ACHN (cell line): Measurements from ENCODE around the gene SCRT2.

Source experiments
- DNase-seq: peaks from one replicate; pipeline ENCODE4 v3.0.0-alpha.2; 2015
- in situ Hi-C: cut with HindIII; loops from 2 replicates; pipeline ENCODE4 v1.10.0; 2017; ENCODE audit warnings: low sequenced_read_pairs, low pct_ligation_motif_present, low pct_unique_long_range_greater_than_20kb

Gene SCRT2

DNA sequence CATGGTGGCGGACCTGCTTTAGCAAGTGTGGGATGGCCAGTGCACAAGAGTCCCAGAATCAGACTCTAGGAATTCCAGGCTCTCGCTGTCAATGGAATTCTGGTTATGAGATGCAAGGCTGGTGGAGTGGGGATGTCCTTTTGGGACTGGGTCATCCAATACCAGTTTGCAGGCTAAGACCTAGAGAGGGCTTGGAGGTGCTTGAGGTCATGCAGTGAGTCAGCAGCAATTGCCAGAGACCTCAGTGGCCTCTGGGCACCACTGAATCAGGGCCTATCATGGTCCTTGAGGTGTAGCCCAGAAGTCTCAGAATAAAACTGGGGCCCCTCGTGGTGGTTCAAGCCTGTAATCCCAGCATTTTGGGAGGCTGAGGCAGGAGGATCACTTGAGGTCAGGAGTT, 1.4 kb upstream of the SCRT2 start:
- in situ Hi-C loops, result no loop called here
- DNase-seq, result no peak

DNA sequence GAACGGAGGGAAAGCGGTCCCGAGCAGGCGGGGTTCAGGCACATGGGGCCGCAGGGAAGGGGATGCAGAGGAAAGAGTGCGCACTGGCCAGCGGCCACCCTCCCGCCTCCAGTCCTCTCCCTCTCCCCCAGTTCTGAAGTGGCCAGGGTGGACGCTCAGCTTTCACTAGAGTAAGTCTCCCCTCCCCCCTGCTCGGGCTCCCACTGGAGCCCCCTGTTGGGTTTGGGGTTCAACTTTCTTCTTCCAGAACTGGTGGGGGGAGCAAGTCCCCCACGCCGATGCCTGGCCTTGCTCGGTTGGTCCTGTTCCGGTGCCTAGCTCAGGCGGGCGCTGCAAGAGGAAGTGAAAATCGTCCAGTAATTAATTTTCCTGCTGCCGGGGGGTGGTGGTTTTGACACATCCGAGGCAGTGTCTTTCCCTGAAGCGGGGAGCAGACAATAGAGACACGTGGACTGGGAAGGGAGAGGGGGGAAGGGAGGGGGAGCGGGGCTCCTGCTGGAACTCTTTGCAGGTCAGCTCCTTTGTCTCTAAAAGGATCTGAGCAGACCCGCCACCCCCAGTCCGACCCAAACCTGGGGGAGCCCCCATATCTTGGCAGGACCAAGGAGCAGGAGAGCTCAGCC, 824 bp upstream of the SCRT2 start:
- in situ Hi-C loops, result no loop called here
- no peak for DNase-seq

GRCh38 chr20:675033-675452, 559 bp downstream of the SCRT2 start:
- in situ Hi-C loops, result no loop called here
- no peak for DNase-seq

DNA sequence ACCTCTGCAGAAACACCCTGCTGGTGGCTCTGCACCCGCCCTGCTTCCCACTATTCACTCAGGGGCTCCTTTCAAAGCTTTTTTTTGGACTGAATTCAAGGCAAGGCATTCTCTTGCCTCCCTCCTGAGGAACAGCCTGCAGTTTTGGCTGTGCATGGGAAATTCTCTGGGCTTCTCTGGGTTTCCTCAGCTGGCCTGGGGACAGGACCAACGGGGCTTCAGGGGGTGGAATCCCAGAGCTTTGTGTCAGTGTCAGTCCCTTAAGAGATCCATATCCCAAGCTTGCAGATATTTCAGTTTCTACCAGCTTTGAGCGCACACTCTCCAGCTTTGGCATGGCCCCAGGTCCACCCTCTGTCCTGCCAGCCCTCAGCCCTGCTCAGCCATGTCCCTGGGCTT, 2.0 kb downstream of the SCRT2 start:
- in situ Hi-C loops, result no loop called here
- DNase-seq, result no peak

- no peak for DNase-seq
- in situ Hi-C loops, result no loop called here
Observed at GRCh38 chr20:672963-673602, 2.5 kb downstream of the SCRT2 start.

- DNase-seq, result no peak
- in situ Hi-C loops, result no loop called here
Observed at GRCh38 chr20:671252-672030, 4.2 kb downstream of the SCRT2 start.

- DNase-seq, result no peak
- in situ Hi-C loops, result no loop called here
Observed at GRCh38 chr20:669573-669972, 6.0 kb downstream of the SCRT2 start.

DNA sequence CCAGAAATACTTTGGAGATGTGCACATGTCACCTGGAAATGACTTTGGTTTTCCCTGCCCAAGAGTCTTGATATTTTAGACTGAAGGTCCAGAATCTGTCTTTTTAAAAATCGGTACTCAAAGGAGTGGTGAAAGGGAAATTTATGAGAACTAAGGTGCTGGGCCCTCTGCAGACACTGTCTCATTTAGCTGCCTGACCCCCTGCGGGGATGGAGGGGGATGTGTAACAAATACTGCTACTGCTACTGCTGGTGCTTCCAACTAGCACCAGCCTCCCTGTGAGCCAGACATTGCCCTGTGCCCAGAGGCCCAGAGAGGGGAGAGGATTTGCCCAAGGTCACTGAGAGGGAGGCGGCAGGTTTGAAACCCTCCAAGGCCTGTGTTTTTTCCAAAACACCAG, 7.0 kb downstream of the SCRT2 start:
- in situ Hi-C loops, result no loop called here
- DNase-seq, result no peak

DNA sequence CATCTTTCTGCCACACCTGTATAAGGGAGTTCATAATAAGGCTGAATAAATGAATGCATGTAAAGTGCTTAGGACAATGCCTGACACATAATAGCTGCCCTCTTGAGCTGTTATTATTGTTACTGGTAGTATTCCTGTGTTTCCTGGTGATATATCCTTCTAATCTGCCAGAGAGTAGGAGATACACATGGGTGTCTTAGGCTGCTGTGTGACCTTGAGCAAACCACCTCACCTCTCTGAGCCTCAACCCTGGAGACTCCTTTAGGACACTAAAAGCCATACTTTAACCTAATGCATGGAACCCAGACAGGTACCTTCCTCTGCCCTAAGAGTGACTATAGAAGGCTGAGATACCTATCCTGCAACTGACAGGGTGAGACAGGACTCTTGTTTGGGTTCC, 7.6 kb downstream of the SCRT2 start:
- in situ Hi-C loops, result no loop called here
- no peak for DNase-seq

DNA sequence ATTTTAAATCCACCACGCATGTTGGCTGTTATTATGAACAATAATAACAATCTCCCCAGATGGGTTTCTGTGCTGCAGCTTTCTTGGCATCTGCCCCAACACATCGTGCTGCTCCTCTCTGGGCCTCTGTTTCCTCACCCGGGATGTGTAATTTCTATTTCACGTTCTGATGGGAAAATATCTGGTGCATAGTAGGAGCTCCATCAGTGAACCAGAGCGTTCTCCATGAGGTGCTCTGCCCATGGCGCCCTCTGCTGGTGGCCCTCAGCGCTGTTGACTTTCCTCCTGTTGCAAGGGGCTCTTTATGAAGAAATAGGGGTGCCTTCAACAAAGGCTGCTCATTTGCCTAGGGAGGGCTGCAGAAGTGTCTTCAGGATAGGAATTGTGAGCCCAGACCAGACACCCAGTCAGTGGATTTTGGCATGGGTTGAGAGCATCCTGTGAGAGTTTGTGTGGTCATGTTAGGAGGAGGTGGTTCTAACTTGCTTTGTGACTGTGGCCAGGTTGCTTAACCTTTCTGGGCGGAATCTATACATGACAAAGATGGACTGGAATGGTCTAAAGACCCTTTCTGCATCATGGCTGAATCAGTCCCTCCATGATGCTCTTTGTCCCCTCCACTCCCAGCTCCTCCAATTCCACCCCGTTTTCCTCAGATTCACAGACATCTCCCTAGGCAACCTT, 8.1 kb downstream of the SCRT2 start:
- in situ Hi-C loops, result no loop called here
- peak; percentile 45 for DNase-seq

DNA sequence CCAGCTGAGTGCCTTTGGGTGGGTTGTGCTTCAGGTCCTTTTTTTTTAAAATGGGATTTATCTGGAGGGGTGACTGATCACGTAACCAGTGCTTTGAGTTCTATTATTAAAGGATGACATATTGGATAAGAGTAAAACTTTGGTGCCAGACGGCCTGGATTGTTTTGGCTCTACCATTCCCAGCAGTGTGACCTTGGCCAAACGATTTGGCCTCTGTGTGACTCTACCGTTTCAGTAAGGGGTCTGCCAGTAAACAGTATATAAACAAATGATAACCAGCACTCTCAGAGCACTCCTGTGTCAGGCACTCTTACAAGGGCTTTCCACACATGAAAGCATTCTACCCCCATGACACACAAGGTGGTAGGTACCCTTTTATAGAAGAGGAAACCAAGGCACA, 8.7 kb downstream of the SCRT2 start:
- no peak for DNase-seq
- in situ Hi-C loops, result no loop called here

DNA sequence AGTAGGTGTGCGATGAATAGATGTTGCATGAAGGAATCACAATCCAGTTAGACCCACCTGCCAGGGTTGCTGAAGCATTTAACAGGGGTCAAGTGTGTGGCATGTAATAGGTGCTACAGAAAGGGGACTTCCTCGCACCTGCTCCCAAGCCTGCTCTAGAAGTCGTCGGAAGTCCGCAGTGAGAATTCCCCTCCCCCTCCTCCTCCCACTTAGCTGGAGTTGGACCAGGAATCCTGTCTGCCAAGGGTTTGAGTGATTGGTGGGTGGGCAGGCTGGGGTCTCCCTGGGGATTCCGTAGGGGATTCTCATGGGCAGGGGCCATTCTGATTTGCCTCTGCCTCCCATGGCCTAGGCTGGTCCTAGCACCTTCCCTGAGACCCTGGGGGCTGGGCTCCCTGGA, 10.3 kb downstream of the SCRT2 start:
- in situ Hi-C loops, result no loop called here
- DNase-seq, result no peak

GRCh38 chr20:664576-664975, 11.0 kb downstream of the SCRT2 start:
- no peak for DNase-seq
- in situ Hi-C loops, result no loop called here

DNA sequence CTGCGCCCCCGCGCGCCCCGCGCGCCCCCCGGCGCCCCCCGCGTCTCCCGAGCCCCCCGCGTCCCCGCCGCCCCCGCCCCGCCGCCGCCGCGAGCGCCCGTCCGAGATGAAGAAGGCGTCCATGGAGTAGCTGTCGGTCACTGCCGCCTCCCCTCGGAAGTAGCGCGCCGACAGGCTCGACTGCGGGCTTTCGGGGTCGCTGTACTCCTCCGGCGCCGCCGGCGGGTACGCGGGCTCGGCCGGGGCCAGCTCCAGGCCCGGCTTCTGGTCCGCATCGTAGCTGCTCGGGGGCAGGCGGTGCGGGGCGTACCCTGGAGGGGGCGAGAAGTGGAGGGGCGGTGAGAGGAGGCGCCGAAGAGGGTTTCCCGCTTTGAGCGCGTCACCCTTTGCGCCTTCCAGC, 11.5 kb downstream of the SCRT2 start:
- no peak for DNase-seq
- in situ Hi-C loops, result no loop called here

DNA sequence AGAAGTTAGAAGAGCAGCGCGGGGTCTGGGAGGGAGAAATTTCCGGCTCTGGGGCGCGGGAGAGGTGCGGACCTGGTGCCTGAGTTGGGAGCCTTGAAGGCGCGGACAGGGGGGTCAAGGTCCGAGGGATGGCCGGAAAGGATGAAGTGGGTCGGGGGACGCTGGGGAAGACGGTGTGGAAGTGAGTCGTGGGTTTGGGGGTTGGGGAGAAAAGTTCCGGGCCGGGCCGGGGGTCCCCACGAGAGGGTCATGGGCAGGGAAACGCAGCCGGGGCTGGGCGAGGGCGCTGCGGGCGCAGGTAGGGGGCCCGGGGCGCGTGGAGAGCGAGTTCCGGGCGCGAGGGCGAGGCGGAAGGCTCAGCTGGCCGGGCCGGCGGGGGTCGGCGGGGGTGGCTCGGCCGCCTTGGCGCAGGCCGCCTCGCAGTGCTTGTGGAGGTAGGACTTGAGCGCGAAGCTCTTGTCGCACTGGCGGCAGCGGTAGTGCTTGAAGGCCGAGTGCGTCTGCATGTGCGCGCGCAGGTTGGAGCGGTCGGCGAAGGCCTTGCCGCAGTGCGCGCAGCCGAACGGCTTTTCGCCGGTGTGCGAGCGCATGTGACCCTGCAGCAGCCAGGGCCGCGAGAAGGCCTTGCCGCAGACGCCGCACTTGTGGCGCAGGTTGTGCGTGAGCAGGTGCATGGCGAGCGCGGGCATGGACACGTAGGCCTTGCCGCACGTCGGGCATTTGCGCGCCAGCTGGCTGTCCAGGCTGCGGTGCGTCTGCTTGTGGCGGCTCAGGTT, 12.1 kb downstream of the SCRT2 start:
- no peak for DNase-seq
- in situ Hi-C loops, result no loop called here

DNA sequence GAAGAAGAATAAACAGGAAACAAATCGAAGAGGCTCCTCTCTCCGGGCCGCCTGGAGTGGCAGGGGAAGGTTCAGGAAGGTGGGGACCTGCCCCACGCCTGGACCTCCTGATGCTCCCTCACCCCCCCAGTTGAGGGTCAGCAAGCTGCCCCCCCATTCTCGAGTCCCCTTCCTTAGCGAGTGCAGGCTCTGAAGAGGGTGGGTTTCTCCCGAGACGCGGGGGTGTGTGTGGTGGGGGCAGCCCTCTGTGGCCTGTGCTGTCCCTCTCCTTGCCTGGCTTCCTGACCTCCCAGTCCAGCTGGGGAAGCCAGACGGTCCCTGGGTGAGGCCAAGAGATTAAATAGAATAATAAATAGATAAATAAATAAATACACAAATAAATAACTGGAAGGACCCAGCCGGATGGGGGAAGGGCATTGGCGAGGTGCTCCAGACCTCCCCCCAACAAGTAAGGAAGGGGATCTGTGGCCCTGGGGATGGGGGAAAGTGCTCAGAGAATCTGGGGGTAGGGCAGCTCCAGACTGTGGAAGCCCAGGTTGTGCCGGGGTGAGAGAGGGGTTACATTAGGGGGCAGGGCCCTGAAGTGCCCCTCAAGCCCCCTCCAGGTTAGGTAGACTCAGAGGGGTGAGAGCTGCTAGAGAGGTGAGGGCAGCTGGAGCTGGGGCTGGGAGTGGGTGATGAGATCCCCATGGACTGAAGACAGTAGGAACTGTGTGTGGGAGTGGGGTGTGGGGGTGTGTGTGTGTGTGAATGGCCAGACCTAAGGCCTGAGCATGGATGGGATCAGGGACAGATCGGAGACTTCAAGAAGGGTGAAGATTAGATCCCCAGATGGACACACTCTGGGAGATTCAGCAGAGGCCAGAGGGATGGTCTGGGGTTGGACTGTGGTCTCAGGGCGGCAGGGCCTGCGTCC, 13.1 kb downstream of the SCRT2 start:
- in situ Hi-C loops, result no loop called here
- no peak for DNase-seq

DNA sequence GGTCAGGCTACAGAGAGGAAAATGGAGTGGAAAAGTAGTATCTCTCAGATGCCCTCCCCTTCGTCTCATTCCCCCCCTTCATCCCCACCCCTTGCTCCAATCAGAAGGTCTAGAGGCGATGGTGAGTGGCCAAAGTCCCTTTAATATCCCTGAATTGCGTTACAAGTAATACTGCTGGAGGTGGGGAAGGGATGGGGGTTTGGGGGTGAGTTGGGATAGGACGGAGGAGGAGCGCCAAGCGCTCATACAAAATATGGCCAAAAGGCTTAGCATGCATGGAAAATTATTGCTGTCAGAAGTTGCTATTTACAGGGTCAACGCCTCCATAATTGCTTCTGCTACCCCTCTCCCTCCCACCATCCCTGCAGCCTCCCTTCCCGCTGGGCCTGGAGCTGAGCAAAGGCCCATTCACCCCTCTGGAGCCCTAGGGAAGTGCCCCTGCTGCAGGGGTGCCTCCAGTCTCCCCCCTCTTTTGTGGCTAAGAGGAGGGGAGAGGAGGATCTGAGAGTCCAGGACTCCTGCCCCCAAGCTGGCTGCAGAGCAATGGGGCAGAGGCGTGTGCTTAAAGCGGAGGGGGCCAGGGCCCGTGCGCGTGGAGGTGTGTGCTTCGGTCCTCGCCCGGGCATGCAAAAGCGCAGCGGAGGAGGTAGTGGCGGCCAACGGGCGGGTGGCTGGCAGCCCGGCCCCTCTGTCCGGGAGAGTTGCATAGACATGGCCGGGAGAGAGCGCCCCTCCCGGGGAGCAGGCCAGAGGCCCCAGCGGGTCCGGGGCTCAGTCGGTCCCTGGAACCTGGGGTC, 13.9 kb downstream of the SCRT2 start:
- in situ Hi-C loops, result no loop called here

More for the DNA sequence above, 13.9 kb downstream of the SCRT2 start:
- DNase-seq, result no peak
